SH-SY5Y (cell line): ENCODE data around the gene ETFA.

ENCODE experiments used
- GATA2 ChIP-seq: IDR thresholded peaks from 2 replicates; pipeline ENCODE4 v1.6.1; 2011; ENCODE audit warnings: mild to moderate bottlenecking, low read depth, low read length
- GATA3 ChIP-seq: IDR thresholded peaks from 2 replicates; pipeline ENCODE4 v1.6.1; 2011; ENCODE audit warnings: low read depth, mild to moderate bottlenecking, low read length, moderate library complexity

GRCh38 chr15:76358453-76358852, 47.2 kb upstream of the ETFA start:
- TF ChIP-seq GATA3 = no peak
- TF ChIP-seq GATA2 = no peak
